ENCODE measurements around the gene KLK1. TPM values are rescaled to one million over a fixed set of nuclear protein-coding genes. Genes with fewer than 3 reads are reported as not detected.

The KLK1 gene
- total and polyA plus RNA-seq, 12 donors: 1.1 to 26.5 (median 2.4) TPM; not detected in 3

GRCh38 chr19:50826492-50827240 is 3.1 kb upstream of the KLK1 start:
- Histone ChIP-seq H3K9me3 (replicated peaks in 1 of 3) (no peaks in the 10 kb centered on the region), H3K27me3 (peaks cover 6% of the 10 kb centered on the region), H3K4me1 (replicated peaks in 1 of 2) (peaks cover 6 to 7% of the 10 kb centered on the region in 2 donors), H3K27ac (no peak overlapping the region), H3K36me3 (replicated peaks in 1 of 2) (no peaks in the 10 kb centered on the region), H3K4me3 (no peak overlapping the region)
- TF ChIP-seq CTCF (IDR thresholded peaks at IDR 0.05) (no peak), POLR2A (IDR thresholded peaks at IDR 0.05) (no peak)
- DNase-seq: no peak
- intact Hi-C loops (cut with DNase I): no loop called here
- WGBS, 4 donors: 82 to 92% (median 86%) methylated on average over 17 to 43 of the region's 43 CpGs

GRCh38 chr19:50822661-50823208 is 852 bp downstream of the KLK1 start:
- intact Hi-C loops (cut with DNase I): no loop called here
- no peaks in the 10 kb centered on the region for H3K36me3 ChIP-seq (replicated peaks in 1 of 2)
- TF ChIP-seq POLR2A (IDR thresholded peaks at IDR 0.05) (no peak), CTCF (IDR thresholded peaks at IDR 0.05) (no peak)
- H3K4me3 ChIP-seq: no peak overlapping the region
- peaks cover 31% of the 10 kb centered on the region for H3K27me3 ChIP-seq
- peaks cover 0 to 11% of the 10 kb centered on the region in 2 donors for H3K4me1 ChIP-seq (replicated peaks in 1 of 2)
- no peaks in the 10 kb centered on the region for H3K9me3 ChIP-seq (replicated peaks in 1 of 3)
- no peak overlapping the region for H3K27ac ChIP-seq
- WGBS, 4 donors: 73 to 82% (median 80%) methylated on average over 7 of the region's 7 CpGs
- DNase-seq: no peak

- intact Hi-C loops (cut with DNase I): no loop called here
- no peak overlapping the region for H3K27ac ChIP-seq
- WGBS, 4 donors: 56 to 75% (median 72%) methylated on average over 7 to 8 of the region's 8 CpGs
- DNase-seq: no peak
- H3K36me3 ChIP-seq (replicated peaks in 1 of 2): no peaks in the 10 kb centered on the region
- H3K27me3 ChIP-seq: peaks cover 31% of the 10 kb centered on the region
- no peak overlapping the region for H3K4me3 ChIP-seq
- no peaks in the 10 kb centered on the region for H3K9me3 ChIP-seq (replicated peaks in 1 of 3)
- H3K4me1 ChIP-seq (replicated peaks in 1 of 2): peaks cover 0 to 11% of the 10 kb centered on the region in 2 donors
- no peak for TF ChIP-seq POLR2A (IDR thresholded peaks at IDR 0.05)
- no peak for TF ChIP-seq CTCF (IDR thresholded peaks at IDR 0.05)
Measured at GRCh38 chr19:50821622-50822021, 2.0 kb downstream of the KLK1 start.

GRCh38 chr19:50821248-50821612 is 2.4 kb downstream of the KLK1 start:
- WGBS, 4 donors: 73 to 85% (median 81%) methylated on average over 4 of the region's 4 CpGs
- Histone ChIP-seq H3K4me3 (no peak overlapping the region), H3K9me3 (replicated peaks in 1 of 3) (no peaks in the 10 kb centered on the region), H3K27me3 (peaks cover 31% of the 10 kb centered on the region), H3K4me1 (replicated peaks in 1 of 2) (peaks cover 0 to 11% of the 10 kb centered on the region in 2 donors), H3K27ac (no peak overlapping the region), H3K36me3 (replicated peaks in 1 of 2) (no peaks in the 10 kb centered on the region)
- DNase-seq: no peak
- intact Hi-C loops (cut with DNase I): no loop called here
- TF ChIP-seq CTCF (IDR thresholded peaks at IDR 0.05) (no peak), POLR2A (IDR thresholded peaks at IDR 0.05) (no peak)

All from adrenal gland (tissue), 12 donors.